Esophagus muscularis mucosa (tissue), 3 donors: ENCODE measurements around the gene PHLDA3.

Experiments used
- CTCF ChIP-seq, 3 experiments: fragments of 200-600 bp in 2 of 3; fragments of 450-650 bp in 1 of 3; sonication (generic) in 2 of 3; IDR thresholded peaks; one replicate each; pipeline ENCODE4 v1.5.1; 2017 to 2019; ENCODE audit warnings: antibody characterized with exemption in 3 of 3, mild to moderate bottlenecking in 2 of 3, moderate library complexity in 1 of 3
- POLR2AphosphoS5 ChIP-seq, 2 donors: sonication (generic); formaldehyde crosslinking; IDR thresholded peaks; one replicate each; pipeline ENCODE4 v1.6.1; 2017; ENCODE audit warnings: antibody characterized with exemption in 2 of 2

GRCh38 chr1:201470581-201470980, 1.6 kb upstream of the PHLDA3 start:
- TF ChIP-seq CTCF (IDR thresholded peaks at IDR 0.05) (no peak), POLR2AphosphoS5 (IDR thresholded peaks at IDR 0.05) (no peak)
